HG03025 (cell line): Measurements from ENCODE around the gene SLC5A11.

Experiments
- ATAC-seq: cut with Tn5 transposase; IDR thresholded peaks from one replicate; pipeline ENCODE4 v1.9.1; 2021; ENCODE audit warnings: mild to moderate bottlenecking, moderate library complexity; ENCODE audit not compliant: unreplicated experiment, low FRiP score

Gene SLC5A11

DNA sequence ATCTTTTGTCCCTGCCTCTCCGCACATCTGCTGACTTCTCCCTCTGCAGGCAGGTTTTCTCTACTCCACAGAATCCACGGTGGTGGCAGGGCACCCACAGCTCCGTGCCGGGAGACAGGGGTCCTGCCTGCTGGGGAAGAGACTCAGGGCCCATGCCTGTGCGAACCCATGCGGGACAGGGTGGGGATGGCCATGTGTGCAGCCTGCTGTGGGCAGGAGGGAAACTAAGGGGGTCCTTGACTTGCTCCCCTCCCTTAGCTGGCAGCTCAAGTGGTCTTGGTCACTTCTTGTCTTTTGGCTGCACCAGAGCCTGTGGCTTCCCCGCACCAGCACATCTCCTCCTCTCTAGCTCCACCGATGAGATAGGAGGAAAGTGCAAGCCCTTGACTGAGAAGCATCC, 69.8 kb downstream of the SLC5A11 start:
- ATAC-seq, result no peak

DNA sequence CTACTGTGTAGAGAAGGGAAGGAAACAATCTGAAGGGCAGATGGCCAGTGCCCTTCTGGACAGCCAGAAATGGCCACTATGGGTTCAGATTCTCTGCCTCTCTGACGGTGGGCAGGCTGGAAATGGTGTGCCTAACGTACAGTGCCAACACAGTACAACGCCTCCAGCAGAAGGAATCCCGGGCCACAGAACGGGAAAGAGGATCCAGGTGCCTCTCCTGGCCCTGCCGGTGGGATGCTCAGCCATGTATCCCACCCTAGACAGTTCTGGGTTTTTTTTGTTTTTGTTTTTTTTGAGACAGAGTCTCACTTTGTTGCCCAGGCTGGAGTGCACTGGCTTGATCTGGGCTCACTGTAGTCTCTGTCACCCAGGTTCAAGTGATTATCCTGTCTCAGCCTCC, 71.5 kb downstream of the SLC5A11 start:
- ATAC-seq, result no peak

DNA sequence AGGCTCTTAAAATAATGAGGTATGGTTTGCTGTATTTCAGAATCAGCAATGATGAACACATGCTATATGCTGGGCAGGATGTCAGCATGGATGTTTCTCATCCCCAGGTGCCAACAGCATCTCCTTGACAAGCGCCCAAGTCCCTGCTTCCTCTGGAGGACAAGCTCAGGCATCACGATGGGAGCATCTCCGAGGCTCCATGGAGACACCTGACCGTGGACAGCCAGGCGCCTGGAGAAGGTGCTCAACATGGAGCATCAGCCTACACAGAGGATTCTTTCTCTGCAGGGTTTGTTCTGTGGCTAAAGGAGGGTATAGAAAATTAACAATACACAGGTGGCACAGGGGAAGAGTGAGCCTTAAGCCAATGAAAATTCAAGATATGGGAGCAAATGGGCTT, 72.1 kb downstream of the SLC5A11 start:
- no peak for ATAC-seq

DNA sequence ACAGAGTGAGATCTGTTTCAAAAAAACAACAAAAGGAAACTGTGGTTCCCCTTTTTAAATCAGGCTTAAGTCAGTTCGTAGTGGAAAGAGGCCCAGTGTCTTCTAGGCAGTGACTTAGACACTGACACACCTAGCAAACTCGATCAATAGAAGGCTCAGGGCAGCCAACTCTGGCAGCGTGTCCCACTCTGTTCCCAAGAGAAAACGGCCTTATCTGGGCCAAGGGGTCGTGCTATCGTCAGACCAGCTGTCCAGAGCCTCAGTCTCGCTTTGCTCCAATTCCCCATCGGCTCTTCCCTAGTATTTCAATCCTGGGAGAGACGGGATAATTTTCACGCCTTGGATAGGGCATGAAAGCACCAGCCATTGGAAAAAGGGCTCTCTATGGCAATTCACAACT, 72.9 kb downstream of the SLC5A11 start:
- no peak for ATAC-seq

DNA sequence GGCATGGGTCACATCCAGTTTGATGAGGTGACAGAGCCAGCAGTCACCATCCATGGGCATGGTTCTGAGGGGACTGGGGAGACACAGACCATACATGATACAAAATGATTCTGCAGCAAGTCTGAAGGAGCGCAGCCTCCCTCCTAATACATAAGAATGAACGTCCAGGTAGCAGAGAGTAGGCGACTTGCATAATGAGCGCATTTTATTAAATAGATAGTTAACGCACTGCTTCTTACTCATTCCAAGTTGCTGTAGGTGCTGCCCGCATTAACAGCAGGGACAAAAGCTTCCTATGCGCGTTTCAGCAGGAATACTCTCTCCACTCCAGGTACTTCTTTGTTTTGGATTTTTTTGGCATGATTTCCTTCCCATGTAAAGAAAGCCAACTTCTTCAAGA, 73.8 kb downstream of the SLC5A11 start:
- ATAC-seq, result no peak

DNA sequence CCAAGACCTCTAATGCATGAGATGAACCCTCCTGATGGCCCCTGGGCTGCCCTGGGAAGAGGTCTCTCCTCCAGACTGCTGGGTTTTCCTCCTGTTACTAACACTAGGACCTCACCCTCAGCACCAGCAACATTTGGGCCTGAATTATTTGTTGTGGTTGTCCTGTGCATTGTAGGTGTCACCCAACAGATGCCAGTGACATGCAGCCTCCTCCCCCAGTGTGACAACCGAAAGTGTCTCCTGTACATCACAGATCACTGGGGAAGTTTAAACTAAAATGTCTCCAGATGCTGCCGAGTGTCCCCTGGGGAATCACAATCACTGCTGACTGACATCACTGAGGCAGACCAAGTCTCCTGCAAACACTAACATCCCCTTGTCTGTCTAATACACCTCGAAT, 74.8 kb downstream of the SLC5A11 start:
- ATAC-seq, result no peak

DNA sequence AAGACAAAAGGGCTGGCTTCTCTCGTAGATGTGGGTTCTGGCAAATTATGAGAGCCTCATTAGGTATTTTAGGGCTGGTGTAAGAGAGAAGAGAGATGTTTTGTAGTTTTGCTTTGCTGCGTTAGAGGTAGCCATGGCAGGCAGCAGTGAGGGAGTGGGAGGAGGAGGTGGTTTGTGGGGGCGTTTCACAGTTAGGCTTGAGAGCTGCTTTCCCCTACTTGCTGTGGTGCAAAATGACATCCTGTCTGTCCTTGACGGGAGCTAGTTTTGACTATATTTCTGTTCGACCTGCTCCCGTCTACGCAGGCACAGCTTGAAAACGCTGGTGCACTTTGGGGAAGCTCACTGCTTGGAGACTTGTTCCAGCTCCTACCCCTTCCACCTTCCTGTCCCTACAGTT, 75.5 kb downstream of the SLC5A11 start:
- no peak for ATAC-seq

DNA sequence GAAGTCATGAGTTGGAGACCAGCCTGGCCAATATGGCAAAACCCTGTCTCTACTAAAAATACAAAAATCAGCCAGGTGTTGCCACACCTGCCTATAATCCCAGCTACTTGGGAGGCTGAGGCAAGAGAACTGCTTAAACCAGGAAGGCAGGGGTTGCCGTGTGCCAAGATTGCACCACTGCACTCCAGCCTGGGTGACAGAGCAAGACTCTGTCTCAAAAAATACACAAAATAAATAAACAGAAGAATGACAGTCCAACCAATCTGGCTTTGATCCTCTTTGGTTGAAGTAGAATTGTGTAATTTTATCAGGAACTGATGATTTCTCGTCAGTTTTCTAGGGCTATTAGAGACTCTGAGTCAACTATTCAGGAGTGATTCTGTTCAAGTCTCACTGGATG, 79.4 kb downstream of the SLC5A11 start:
- ATAC-seq, result no peak

DNA sequence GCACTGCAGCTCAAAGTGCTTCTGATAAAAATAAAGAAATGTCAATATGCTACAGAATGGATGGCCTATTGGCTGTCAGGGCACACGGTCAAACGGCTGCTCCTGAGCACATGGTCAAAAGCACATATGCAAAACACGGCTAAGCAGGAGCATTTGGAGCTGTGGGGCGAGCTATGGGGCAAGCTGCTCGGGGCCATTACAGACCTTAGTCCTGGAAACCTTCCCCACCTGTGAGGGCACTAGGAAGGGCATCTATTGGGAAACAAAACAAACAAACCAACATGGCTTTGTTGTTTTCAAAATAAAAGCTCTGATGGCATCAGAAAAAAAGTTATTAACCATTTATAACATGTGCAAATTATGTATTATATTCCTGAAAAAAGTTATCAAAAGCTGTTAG, 83.6 kb downstream of the SLC5A11 start:
- no peak for ATAC-seq

DNA sequence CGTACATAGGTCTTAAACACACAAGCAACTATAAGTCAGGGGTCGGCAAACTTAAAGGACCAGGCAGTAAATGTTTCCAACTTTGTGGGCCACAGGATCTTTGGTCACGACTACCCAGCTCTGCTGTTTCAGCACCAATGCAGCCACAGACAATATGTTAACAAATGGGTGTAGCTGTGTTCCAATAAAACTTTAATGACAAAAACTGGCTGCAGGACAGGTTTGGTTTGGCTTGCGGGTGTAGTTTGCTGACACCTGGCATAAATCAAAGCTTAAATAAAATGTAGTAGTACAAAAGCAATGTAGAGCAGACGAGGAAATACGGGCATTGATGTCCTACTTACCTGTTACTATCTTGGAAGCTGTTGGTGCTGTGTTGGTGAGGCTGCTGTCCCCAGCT, 84.7 kb downstream of the SLC5A11 start:
- ATAC-seq, result no peak

DNA sequence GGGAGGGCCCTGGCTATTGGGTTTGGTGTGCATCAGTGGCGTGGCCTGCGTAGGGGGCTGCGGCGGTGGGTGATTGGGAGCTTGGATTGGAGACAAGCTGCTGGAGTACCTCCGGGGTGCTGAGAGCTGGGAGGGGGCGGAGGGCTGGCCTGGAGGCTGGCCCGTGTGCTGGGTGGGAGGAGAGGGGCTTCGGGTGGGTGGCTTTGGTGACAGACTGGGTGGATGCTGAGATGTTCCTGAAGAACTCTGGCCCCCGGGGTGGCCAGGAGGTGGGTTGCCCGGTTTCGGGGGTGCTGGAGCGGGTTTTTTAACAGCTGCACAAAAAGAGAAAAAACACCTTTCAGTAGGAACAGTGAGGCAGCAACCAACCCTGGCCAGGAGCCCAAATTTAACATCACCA, 85.3 kb downstream of the SLC5A11 start:
- ATAC-seq, result no peak

DNA sequence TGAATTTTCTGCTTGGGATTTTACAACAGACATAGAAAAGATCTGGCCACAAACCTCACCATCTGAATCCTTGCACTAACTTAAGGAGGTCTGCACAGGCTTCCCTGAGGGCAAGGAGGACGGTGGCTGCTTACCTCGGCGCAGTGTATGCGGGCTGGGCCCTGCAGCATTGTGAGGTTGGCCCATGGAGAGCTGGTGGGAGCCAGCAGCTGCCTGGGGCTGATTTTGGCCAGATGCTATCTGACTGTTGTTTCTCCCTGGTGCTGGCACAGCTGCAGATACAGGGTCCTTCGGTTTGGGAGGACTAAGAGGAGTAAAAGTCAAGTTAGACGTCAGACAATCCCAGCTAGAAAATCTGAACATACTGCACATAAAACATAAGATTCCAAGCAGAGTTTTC, 89.6 kb downstream of the SLC5A11 start:
- no peak for ATAC-seq

DNA sequence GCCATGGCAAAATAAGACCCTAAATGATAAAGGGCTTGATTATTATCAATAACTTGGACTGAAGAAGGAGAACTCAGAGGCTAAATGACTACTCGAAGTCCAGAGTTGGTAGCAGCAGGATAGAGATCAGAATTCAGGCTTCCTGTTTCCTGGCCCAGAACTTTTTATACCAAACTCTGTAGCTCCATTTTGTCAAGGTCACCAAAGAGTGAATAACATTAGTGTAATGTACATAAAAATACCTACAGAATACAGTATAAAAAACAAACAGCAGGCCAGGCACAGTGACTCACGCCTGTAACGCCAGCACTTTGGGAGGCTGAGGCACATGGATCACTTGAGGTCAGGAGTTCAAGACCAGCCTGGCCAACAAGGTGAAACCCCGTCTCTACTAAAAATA, 90.4 kb downstream of the SLC5A11 start:
- no peak for ATAC-seq

DNA sequence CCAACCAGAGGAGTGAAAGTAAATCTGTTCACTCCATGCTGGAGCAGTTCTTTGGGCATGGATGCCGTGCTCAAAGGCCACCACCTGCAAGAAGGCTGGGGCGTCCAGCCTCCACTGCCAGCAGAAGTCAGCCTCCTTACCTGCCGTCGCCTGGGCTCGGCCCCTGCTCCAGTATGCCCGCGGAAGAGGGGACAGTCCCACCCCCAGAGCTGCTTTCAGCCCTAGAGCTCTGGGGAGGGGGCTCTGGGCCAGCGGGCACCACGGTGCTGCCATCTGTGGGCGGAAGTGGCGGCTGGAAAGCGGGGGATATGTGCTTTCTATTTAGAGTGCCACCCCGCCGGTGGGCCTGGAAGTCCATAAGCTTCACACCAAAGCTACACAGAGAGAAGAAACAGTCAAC, 93.5 kb downstream of the SLC5A11 start:
- no peak for ATAC-seq

DNA sequence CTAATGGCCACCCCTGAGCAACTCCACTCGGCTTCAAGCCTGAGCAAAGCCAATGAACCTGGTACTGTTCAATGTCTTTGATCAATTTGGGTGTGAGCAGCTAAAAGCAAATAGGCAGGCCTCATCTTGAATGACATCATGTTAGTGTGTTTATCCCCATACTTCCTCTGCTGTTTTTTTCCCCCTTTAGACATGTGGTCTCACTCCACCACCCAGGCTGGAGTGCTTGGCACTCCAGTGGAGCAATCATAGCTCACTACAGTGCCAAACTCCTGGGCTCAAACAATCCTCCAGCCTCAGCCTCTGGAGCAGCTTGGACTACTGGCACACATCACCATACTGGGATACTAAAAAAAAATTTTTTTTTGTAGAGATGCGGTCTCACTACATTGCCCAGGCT, 94.0 kb downstream of the SLC5A11 start:
- ATAC-seq, result no peak

DNA sequence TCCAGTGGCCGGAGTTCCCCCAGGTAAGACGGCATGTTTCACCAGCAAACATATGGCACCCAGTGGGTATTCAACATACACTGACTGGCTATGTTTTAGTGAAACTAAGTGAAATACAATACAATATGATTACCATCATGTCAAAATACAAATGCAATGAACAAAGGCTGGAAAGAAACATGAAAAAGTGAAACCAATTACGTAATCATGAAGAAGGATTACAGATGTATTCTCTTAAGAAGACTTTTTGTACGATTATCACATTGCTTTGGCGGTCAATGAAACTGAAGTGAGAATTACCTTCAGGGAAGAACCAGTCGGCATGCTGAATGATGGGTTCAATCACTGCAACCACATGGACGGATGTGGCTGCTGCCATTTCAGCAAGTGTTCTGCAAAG, 97.7 kb downstream of the SLC5A11 start:
- ATAC-seq, result no peak

DNA sequence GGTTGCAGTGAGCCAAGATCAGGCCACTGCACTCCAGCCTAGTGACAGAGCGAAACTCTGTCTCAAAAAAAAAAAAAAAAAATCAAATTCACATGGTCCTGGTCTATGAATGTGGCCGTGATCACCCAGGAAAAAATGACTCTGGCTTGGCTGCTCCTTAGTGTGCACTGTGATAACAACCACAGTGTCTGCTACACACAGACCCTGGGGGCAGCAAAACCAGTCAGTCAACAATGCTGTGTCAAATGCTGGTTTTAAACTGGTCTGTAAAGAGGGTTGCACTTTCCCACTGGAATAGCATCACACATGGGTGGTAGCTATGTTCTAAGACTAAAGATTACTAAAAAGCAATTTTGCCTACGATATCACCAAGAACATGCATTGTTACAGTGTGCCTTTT, 98.4 kb downstream of the SLC5A11 start:
- no peak for ATAC-seq

DNA sequence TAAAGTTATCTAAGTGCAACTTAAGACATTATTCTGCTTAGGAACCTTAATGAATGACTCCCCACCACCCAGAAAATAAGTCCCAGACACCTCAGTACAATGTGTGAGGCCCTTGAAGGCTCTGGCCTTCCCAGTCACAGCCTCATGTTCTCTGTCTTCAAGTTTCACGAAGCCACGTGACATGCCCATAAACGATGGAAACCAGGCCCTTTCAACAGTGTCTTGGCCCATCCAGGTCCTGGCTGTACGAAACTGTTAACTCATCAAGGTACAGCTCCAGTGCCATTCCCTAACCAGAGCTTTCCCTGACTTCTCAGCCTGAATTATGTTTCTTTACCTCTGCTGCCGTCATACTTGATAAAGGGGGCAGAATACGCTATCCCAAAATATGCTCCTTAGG, 100.4 kb downstream of the SLC5A11 start:
- no peak for ATAC-seq

DNA sequence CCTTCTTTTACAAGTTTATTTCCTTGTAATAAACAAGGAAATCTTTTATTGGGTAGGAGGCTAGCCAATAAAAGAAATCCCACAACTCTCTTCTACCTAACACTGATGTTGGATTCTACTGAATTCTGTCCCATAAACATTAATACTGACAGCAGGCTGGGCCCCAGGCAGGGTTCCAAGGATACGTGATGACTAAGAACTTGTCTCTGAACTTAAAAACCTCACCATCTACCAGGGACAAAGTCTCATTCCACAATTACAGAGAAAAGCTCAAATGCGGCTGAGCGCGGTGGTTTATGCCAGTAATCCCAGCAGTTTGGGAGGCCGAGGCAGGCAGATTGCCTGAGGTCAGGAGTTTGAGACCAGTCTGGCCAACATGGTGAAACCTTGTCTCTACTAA, 104.5 kb downstream of the SLC5A11 start:
- no peak for ATAC-seq

DNA sequence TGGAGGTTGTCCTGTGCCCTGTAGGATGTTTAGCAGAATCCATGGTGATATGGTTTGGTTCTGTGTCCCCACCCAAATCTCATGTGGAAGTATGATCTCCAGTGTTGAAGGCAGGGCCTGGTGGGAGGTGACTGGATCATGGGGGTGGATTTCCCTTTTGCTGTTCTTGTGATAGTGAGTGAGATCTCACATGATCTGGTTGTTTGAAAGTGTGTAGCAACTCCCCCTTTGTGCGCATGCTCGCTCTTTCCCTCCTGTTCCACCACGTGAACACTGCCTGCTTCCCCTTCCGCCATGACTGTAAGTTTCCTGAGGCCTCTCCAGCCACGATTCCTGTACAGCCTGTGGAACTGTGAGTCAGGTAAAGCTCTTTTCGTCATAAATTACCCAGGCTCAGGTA, 107.5 kb downstream of the SLC5A11 start:
- no peak for ATAC-seq

DNA sequence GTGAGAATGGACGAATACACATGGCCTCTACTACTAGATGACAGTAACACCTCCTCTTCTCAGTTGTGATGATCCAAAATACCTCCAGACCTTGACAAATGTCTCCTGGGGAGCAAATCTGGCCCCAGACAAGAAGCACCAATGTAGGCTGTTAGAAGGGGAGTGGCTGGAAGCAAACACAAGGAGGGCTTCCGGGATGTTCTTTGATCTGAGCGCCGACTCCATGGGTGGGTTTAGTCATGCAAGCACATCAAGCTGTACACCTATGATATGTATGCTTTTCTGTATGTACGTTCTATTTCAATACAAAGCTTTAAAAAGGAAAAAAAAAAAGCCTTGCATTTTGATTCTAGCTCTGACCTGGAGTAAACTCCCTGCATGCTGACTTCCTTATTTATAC, 108.0 kb downstream of the SLC5A11 start:
- ATAC-seq, result no peak

DNA sequence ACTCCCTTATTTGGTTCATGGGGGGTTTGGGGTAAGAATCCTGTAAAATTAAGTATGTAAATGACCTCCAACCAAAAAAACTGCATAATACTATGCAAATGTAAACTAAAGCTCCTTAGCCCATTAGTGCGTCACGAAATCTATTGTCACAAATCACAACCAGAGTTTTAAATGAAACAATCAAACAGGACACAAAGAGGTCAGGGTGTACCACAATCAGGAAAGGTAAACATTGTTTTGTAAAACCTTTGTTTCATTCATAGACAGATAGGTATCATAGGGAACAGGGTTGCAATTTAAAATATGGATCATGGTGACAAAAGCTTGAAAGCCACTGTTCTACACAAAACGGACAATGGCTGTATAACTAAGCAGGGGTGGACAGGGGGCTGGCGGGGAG, 108.4 kb downstream of the SLC5A11 start:
- no peak for ATAC-seq

DNA sequence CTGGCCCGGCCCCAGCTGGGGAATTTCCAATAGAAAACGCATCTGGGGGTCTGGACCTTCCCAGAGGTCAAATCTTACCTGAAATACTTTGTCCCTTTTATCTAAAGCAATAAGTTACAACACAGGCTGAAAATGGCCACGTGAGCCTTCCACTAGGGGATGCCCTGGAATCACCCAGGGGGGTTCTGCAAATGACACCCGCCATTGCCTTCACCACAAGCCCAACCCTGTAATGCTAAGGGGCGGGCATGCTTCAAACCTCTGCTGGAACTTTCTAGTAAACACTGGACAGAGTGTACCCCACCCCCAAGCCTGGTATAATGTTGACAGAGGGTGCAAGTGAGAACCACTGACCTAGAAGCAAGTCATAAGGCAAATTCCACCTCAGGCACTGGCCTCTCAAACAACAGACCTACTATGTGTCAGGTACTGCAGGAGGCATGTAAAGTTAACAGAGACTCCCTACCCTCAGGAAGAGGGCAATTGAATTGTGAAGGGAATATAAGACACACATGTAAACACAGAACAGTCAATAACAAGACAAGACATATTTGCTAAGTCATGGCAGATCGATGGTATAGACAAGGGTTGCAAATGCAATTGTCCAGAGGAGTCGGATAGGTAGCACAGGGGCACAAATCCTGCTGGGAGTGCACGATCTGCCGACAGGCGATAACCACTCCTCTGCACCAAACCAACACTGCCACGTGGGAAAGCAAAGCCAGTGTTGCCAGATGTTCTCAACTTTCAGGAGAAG, 110.4 kb downstream of the SLC5A11 start:
- no peak for ATAC-seq
